NCI-H187 (cell line): ENCODE data around the gene PNCK.
A peak's percentile ranks its signal among the peaks of the same experiment; 100 is the strongest.
"Not testable (repeated sequence)": the region's sequence is repeated elsewhere in the genome, so short reads cannot be mapped to it uniquely, and the experiment has no call there.

Source experiments
- DNase-seq, 2 experiments: peaks; one replicate each; lab custom pipeline; 2025; lab: John Stamatoyannopoulos, UW

PNCK gene

GRCh38 chrX:153699210-153699783 lies 25.7 kb upstream of the PNCK start:
- not testable (repeated sequence) for DNase-seq

DNA sequence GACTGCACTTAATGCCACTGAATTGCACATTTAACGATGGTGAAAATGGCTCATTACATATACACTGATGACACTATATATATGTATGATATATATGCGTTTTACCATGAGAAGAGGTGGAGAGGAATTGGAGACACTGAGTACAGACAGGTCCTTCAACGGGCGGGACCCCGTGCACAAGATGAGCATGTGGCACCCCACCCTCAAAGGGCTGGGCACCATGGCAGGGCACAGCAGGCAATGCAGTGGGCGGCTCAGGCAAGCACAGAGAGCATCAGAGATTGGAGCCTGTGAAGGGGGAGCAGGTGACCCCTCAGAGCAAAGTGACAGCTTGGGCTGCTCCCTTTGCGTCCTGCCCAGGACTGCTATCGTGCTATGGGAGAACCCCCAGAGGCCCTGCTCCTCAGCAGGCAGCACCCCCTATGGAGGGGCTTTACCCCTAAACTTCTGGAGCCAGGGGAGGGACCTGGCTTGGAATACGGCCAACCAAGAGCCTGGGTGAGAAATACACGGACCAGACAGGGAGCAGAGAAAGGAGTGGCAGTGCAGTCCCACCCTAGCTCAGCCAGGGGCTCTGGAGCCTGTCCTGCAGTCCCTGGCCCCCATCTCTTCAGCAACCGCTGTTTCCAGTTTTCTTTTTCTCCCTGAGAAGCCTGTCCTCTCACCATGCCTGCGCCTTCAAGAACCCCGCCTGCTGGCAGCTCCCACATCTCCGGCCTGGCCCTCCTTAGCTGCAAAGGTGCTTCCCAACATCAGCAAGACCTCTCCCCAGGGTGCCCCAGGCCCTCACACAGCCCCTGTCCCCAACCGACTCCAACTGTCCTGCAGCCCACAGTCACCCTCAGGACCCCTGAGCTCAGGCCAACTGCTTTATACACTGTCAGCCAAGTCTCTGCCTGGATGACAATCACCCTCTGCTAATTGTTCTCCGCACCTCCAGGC lies 24.6 kb upstream of the PNCK start:
- DNase-seq: no peak

DNA sequence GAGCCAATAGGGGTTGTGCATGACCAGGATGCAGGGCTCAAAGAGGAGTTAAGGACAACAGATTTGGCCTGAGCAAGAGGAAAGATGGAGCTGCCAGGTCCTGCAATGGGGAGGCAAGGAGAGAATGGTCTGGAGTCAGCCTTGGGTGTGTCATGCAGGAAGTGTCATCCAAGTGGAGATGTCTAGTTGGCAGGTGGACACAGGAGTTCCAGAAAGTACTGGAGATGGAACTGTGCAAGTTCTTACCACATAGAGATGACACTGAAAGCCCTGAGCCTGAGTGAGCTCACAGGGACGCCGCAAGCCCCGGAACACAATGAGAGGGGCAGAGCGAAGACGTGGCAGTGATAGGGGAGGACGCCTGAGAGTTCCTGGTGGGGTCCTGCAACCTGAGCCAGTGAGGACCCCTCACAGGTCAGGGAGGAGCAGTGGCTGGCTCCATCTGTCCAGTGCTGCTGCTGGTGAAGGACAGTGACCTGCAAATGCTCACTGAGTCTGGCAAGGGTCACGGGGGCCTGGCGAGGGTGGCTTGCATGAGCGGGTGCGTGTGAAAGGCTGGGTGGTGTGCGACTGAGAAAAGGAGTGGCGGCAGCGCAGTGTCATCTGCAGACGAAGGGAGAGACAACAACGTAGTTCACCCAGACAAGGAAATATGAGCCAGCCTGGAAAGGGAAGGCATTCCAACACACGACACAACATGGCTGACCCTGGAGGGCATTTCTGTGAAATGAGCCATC lies 23.5 kb upstream of the PNCK start:
- not testable (repeated sequence) for DNase-seq

DNA sequence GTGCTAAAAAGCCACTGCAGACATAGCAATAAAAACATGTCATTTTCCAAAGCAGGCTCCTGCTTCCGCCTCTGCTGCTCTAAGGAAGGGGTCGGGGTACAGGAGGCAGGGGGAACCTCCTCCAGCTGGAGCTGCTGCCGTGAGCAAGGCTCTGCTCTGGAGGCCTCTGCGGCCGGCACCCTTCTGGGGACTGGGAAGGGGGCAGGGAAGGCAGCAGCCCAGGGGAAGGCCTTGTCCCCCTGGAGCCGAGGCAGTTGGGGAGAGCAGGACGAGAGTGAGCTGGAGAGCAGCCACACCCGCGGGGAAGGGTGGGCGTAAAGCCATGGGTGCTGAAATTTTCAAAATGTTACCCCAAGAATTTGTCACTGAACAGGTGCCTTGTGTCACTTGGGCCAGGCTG lies 22.9 kb upstream of the PNCK start:
- not testable (repeated sequence) for DNase-seq

- DNase-seq: no peak
Observed at GRCh38 chrX:153696100-153696499, 22.5 kb upstream of the PNCK start.

DNA sequence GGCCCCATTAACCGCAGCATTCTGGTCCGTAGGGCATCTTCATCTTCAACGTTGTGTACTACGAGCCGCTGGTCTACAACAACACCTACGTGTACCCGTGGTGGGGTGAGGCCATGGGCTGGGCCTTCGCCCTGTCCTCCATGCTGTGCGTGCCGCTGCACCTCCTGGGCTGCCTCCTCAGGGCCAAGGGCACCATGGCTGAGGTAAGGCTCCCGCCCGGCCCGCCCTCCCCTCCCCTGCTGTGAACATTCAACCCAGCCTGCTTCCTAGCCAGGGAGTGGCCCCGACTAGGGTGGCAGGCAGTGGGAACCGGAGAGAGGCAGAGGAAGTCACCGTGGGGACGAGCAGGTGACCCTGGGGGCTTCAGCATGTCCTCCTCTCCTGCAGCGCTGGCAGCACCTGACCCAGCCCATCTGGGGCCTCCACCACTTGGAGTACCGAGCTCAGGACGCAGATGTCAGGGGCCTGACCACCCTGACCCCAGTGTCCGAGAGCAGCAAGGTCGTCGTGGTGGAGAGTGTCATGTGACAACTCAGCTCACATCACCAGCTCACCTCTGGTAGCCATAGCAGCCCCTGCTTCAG lies 21.2 kb upstream of the PNCK start:
- DNase-seq: no peak

DNA sequence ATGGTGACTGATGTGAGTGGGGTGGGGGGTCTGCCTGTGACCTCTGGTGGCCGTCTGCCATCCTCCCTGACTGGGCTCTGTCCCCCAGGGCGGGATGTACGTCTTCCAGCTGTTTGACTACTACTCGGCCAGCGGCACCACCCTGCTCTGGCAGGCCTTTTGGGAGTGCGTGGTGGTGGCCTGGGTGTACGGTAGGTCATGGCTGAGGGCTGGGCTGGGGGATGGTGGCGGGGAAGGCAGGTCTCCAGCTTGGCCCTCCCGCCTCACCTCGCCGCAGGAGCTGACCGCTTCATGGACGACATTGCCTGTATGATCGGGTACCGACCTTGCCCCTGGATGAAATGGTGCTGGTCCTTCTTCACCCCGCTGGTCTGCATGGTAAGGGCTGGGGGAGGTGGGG lies 20.6 kb upstream of the PNCK start:
- not testable (repeated sequence) for DNase-seq

DNA sequence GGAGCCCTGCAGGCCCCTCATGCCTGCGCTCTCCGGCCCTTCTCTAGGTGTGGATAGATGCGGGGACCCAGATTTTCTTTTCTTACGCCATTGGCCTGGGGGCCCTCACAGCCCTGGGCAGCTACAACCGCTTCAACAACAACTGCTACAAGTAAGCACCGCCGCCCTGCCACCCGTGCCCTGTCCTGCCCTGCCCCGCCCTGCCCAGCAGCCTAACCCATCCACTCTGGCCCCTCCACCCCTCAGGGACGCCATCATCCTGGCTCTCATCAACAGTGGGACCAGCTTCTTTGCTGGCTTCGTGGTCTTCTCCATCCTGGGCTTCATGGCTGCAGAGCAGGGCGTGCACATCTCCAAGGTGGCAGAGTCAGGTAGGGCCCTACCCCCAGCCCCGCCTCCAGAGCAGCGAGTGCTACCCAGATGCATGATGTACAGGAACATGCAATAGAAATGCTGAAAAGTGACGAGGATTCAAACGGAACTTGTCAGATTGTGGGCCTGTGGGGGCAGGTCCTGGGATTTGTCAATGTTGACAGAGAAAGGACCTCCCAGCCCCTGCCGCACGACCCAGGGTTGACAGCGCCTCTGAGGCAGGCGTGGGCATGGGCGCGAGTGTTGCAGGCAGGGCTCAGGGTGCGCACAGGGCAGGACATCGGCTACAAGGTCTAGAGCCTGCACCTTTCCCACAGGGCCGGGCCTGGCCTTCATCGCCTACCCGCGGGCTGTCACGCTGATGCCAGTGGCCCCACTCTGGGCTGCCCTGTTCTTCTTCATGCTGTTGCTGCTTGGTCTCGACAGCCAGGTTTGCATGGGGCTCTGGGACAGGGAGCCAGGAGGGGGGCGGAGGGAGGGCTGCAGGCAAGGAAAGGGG lies 19.8 kb upstream of the PNCK start:
- DNase-seq: no peak

- no peak for DNase-seq
Observed at GRCh38 chrX:153692611-153693156, 19.1 kb upstream of the PNCK start.

DNA sequence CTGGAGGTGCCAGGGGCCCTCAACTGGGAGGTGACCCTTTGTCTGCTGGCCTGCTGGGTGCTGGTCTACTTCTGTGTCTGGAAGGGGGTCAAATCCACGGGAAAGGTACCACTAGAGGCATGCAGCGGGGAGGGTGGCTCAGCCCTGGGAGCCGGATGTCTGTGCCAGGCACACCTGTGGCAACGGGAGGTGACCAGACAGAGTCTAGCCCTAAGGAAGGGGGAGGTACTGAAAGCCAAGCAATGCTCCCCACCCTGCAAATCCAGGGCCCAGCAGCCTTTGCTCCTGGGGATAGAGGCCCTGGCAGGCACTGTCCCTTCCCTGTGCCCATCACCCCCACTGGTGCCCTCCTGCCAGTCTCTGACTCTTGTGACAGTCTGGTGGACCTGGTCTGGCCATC lies 18.4 kb upstream of the PNCK start:
- DNase-seq: no peak

DNA sequence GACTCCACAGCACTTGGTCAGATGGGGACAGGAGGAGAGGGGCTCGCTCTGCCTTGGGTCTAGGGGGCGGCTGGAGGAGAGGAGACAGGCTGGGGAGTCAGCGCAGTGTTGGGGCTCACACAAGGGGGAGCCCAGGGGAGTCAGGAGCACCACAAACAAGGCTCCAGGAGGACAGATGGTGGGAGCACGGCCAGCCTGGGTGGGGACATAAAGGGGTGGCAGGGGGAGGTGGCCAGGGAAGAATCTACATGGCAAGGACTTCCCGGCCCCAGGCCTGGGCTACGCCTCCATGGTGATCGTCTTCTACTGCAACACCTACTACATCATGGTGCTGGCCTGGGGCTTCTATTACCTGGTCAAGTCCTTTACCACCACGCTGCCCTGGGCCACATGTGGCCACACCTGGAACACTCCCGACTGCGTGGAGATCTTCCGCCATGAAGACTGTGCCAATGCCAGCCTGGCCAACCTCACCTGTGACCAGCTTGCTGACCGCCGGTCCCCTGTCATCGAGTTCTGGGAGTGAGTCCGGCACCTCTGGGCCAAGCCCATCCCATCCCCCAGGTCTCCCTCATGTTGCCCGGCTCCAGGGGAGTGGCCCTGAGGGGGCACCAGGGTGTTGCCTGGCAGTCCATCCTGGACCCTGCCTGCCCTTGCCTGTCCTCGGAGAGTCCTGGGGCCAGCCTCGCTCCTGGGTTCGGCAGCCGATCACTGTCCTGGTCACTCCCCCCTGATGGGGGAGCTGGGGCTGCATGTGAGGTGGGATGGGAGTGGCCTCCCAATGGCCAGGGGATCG lies 17.6 kb upstream of the PNCK start:
- DNase-seq: not testable (repeated sequence)

GRCh38 chrX:153690466-153690865 lies 16.9 kb upstream of the PNCK start:
- DNase-seq: no peak

DNA sequence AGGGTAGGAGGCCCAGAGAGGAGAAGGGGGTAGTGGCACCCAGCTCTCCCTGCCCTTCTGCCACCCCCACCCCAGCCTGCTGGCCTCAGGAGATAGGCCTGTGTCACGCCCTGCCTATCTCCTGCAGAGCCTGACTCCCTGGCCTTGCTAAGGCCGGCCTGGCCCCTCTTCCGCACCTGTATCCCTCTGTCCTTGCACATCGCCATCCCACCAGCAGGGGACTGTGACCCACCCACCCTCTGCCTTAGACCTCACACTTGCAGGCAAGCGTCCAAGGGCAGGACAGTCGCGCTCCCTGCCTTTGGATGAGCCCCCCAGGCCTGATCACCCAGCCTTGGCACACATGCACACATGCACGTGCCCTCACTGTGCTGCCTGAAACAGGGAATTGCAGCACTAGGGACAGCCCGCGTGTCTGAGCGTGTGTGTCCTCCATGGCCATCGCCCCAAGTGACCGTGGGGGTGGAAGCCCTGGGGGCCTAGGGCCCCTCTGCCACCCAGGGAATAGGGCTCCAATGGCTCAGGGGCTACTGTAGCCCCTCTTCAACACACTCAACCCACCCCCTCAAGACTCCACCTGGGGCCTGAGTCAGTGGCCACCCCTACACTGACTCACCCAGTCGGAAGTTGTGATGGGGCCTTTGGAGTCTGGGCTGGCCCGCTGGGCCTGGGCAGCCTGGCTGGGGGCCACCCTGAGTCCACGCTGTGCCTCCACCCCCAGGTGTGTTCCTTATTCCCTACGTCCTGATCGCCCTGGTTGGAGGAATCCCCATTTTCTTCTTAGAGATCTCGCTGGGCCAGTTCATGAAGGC lies 16.2 kb upstream of the PNCK start:
- DNase-seq: no peak

GRCh38 chrX:153688911-153689590 lies 15.4 kb upstream of the PNCK start:
- DNase-seq: no peak

DNA sequence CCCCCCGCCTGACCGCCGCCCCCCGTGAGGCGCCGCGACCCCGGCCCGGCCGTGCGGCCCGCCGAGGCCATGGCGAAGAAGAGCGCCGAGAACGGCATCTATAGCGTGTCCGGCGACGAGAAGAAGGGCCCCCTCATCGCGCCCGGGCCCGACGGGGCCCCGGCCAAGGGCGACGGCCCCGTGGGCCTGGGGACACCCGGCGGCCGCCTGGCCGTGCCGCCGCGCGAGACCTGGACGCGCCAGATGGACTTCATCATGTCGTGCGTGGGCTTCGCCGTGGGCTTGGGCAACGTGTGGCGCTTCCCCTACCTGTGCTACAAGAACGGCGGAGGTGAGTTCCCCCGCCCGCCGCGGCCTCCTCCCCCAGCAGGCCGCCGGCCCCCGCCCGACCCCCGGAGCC lies 14.9 kb upstream of the PNCK start:
- no peak for DNase-seq

- DNase-seq: no peak
Observed at GRCh38 chrX:153688071-153688470, 14.5 kb upstream of the PNCK start.

DNA sequence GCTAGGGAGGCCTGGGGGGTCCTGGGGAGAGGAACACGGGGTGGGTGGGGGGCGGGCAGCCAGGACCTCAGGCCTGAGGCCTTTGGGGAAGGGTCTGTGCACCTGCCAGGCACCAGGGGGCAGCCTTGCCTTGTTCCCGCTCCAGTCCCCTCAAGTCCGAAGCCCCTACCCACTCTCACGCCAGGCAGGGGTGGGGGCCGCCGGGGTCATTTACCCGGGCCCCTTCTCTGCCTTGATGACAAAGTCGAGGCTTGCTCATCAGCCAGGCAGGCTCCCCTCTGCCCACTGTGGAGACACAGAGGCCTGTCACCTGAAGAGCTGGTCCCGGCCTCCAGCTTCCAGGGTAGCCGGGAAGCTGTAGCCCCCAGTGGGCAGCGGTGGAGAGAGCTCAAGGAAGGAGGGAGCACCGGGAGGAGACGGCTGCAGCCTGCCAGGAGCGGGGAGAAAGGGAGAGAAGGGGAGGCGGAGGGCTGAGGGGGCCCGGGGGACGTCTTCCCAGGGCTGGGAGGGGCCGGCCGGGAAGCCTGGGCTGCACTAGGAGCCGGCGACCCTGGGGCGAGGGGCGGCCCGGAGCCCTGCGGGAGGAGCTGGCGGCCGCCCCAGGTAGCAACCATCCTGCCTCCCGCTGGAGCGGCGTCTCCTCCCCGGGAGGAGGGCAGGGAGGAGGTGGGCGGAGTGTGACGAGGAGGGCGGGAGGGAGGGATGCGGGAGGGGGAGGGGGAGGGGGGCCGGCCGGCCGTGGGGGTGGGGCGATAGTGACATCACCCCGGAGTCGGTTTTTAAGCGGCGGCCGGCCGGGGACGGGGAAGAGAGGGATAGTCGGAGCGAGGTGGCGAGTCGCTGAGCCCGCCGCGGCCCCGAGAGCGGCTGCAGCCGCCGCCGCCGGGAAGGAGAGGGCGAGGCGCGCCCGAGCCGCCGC lies 13.8 kb upstream of the PNCK start, which contains the start of gene SLC6A8:
Gene SLC6A8 (plus strand): TSS at position 806 of the 919 bp plus-strand sequence. CDS start 649 bp downstream, outside the sequence.
- DNase-seq: peak; percentile 39 to 52

- DNase-seq: no peak
Observed at GRCh38 chrX:153686711-153687110, 13.1 kb upstream of the PNCK start.
